MG63 (cell line): Measurements from ENCODE around the gene ARHGAP25. TPM values are rescaled to one million over a fixed set of nuclear protein-coding genes. Genes with fewer than 3 reads are reported as not detected.

Experiments used
- DNase-seq: peaks from one replicate; pipeline ENCODE4 v3.0.0-alpha.2; 2020
- H3K27me3 ChIP-seq: fragments of 250-450 bp; sonication (Bioruptor Pico); 2 replicates; pipeline ENCODE4 v1.5.1; 2020; ENCODE audit warnings: mild to moderate bottlenecking, moderate library complexity
- H3K36me3 ChIP-seq: fragments of 250-450 bp; sonication (Bioruptor Pico); 2 replicates; pipeline ENCODE4 v1.5.1; 2020; ENCODE audit warnings: mild to moderate bottlenecking, moderate library complexity
- H3K4me3 ChIP-seq: fragments of 250-450 bp; sonication (Bioruptor Pico); 2 replicates; pipeline ENCODE4 v1.5.1; 2020; ENCODE audit warnings: mild to moderate bottlenecking, moderate library complexity
- H3K9me3 ChIP-seq: fragments of 250-450 bp; sonication (Bioruptor Pico); 2 replicates; pipeline ENCODE4 v1.5.1; 2020; ENCODE audit warnings: mild to moderate bottlenecking, moderate library complexity
- total RNA-seq: library from RNA; depleted of rRNA; stranded (reverse); fragments of >200 nt; shearing (Covaris generic); gene quantifications from 2 replicates; pipeline ENCODE4 v1.2.3, GENCODE V29; 2014; ENCODE audit warnings: low replicate concordance

Gene ARHGAP25
- total RNA-seq, 1 experiment from 2014 or later = not detected

GRCh38 chr2:68824831-68825230 is 90.2 kb downstream of the ARHGAP25 start:
- DNase-seq = peak; percentile 91
- Histone ChIP-seq H3K36me3 (no peaks in the 10 kb centered on the region), H3K4me3 (no peak overlapping the region), H3K9me3 (no peaks in the 10 kb centered on the region), H3K27me3 (no peaks in the 10 kb centered on the region)

GRCh38 chr2:68825866-68826265 is 91.3 kb downstream of the ARHGAP25 start:
- Histone ChIP-seq H3K27me3 (no peaks in the 10 kb centered on the region), H3K9me3 (no peaks in the 10 kb centered on the region), H3K36me3 (no peaks in the 10 kb centered on the region), H3K4me3 (no peak overlapping the region)
- DNase-seq = no peak

GRCh38 chr2:68827666-68828065 is 93.1 kb downstream of the ARHGAP25 start:
- Histone ChIP-seq H3K36me3 (no peaks in the 10 kb centered on the region), H3K9me3 (no peaks in the 10 kb centered on the region), H3K4me3 (no peak overlapping the region), H3K27me3 (no peaks in the 10 kb centered on the region)
- DNase-seq = no peak

- DNase-seq = peak; percentile 97
- no peak overlapping the region for H3K4me3 ChIP-seq
- H3K27me3 ChIP-seq = no peaks in the 10 kb centered on the region
- H3K9me3 ChIP-seq = no peaks in the 10 kb centered on the region
- H3K36me3 ChIP-seq = no peaks in the 10 kb centered on the region
Observed at GRCh38 chr2:68828887-68829708, 94.5 kb downstream of the ARHGAP25 start.

GRCh38 chr2:68829749-68830148 is 95.1 kb downstream of the ARHGAP25 start:
- no peak overlapping the region for H3K4me3 ChIP-seq
- no peaks in the 10 kb centered on the region for H3K36me3 ChIP-seq
- DNase-seq = no peak
- H3K9me3 ChIP-seq = no peaks in the 10 kb centered on the region
- H3K27me3 ChIP-seq = no peaks in the 10 kb centered on the region

- Histone ChIP-seq H3K27me3 (no peaks in the 10 kb centered on the region), H3K4me3 (no peak overlapping the region), H3K9me3 (no peaks in the 10 kb centered on the region), H3K36me3 (no peaks in the 10 kb centered on the region)
- peak; percentile 54 for DNase-seq
Observed at GRCh38 chr2:68831686-68832232, 97.1 kb downstream of the ARHGAP25 start.

- H3K9me3 ChIP-seq = no peaks in the 10 kb centered on the region
- peak; percentile 67 for DNase-seq
- H3K27me3 ChIP-seq = no peaks in the 10 kb centered on the region
- no peak overlapping the region for H3K4me3 ChIP-seq
- no peaks in the 10 kb centered on the region for H3K36me3 ChIP-seq
Observed at GRCh38 chr2:68832233-68832869, 97.7 kb downstream of the ARHGAP25 start.

GRCh38 chr2:68833162-68833561 is 98.6 kb downstream of the ARHGAP25 start:
- Histone ChIP-seq H3K4me3 (no peak overlapping the region), H3K27me3 (no peaks in the 10 kb centered on the region), H3K36me3 (no peaks in the 10 kb centered on the region), H3K9me3 (no peaks in the 10 kb centered on the region)
- DNase-seq = no peak

- Histone ChIP-seq H3K36me3 (no peaks in the 10 kb centered on the region), H3K4me3 (no peak overlapping the region), H3K9me3 (no peaks in the 10 kb centered on the region), H3K27me3 (no peaks in the 10 kb centered on the region)
- no peak for DNase-seq
Observed at GRCh38 chr2:68834737-68835376, 100.2 kb downstream of the ARHGAP25 start.

- Histone ChIP-seq H3K9me3 (no peaks in the 10 kb centered on the region), H3K27me3 (no peaks in the 10 kb centered on the region)
Observed at GRCh38 chr2:68835621-68836020, 101.0 kb downstream of the ARHGAP25 start.

GRCh38 chr2:68837164-68837860 is 102.7 kb downstream of the ARHGAP25 start:
- no peaks in the 10 kb centered on the region for H3K9me3 ChIP-seq
- no peaks in the 10 kb centered on the region for H3K36me3 ChIP-seq
- H3K4me3 ChIP-seq = no peak overlapping the region
- H3K27me3 ChIP-seq = no peaks in the 10 kb centered on the region
- no peak for DNase-seq

More at GRCh38 chr2:68835621-68836020, 101.0 kb downstream of the ARHGAP25 start:
- DNase-seq = no peak
- Histone ChIP-seq H3K4me3 (no peak overlapping the region), H3K36me3 (no peaks in the 10 kb centered on the region)

GRCh38 chr2:68837861-68838341 is 103.3 kb downstream of the ARHGAP25 start:
- no peak overlapping the region for H3K4me3 ChIP-seq
- H3K9me3 ChIP-seq = no peaks in the 10 kb centered on the region
- H3K36me3 ChIP-seq = no peaks in the 10 kb centered on the region
- no peaks in the 10 kb centered on the region for H3K27me3 ChIP-seq
- no peak for DNase-seq

GRCh38 chr2:68838641-68839040 is 104.0 kb downstream of the ARHGAP25 start:
- H3K4me3 ChIP-seq = no peak overlapping the region
- DNase-seq = no peak
- H3K27me3 ChIP-seq = no peaks in the 10 kb centered on the region

GRCh38 chr2:68839260-68839833 is 104.7 kb downstream of the ARHGAP25 start:
- H3K4me3 ChIP-seq = no peak overlapping the region
- no peaks in the 10 kb centered on the region for H3K27me3 ChIP-seq
- DNase-seq = no peak

More at GRCh38 chr2:68838641-68839040, 104.0 kb downstream of the ARHGAP25 start:
- Histone ChIP-seq H3K36me3 (no peaks in the 10 kb centered on the region), H3K9me3 (no peaks in the 10 kb centered on the region)

GRCh38 chr2:68845043-68845442 is 110.4 kb downstream of the ARHGAP25 start:
- Histone ChIP-seq H3K9me3 (no peaks in the 10 kb centered on the region), H3K27me3 (no peaks in the 10 kb centered on the region), H3K36me3 (no peaks in the 10 kb centered on the region), H3K4me3 (no peak overlapping the region)
- no peak for DNase-seq

More at GRCh38 chr2:68839260-68839833, 104.7 kb downstream of the ARHGAP25 start:
- Histone ChIP-seq H3K36me3 (no peaks in the 10 kb centered on the region), H3K9me3 (no peaks in the 10 kb centered on the region)

GRCh38 chr2:68846091-68846490 is 111.5 kb downstream of the ARHGAP25 start:
- no peaks in the 10 kb centered on the region for H3K36me3 ChIP-seq
- no peak overlapping the region for H3K4me3 ChIP-seq
- H3K9me3 ChIP-seq = no peaks in the 10 kb centered on the region
- DNase-seq = no peak
- H3K27me3 ChIP-seq = no peaks in the 10 kb centered on the region
